HG03521 (cell line): Measurements from ENCODE around the gene SCAMP4.

Source experiments
- ATAC-seq: cut with Tn5 transposase; IDR thresholded peaks from one replicate; pipeline ENCODE4 v1.9.1; 2021; ENCODE audit warnings: mild to moderate bottlenecking, moderate library complexity; ENCODE audit not compliant: unreplicated experiment

The SCAMP4 gene

GRCh38 chr19:1954532-1954933 lies 49.3 kb downstream of the SCAMP4 start:
- no peak for ATAC-seq

GRCh38 chr19:1955171-1956121 lies 50.2 kb downstream of the SCAMP4 start:
- no peak for ATAC-seq

- ATAC-seq = no peak
Measured at GRCh38 chr19:1956122-1956494, 50.9 kb downstream of the SCAMP4 start.

GRCh38 chr19:1956868-1957492 lies 51.8 kb downstream of the SCAMP4 start:
- ATAC-seq = no peak

GRCh38 chr19:1957562-1958248 lies 52.5 kb downstream of the SCAMP4 start:
- no peak for ATAC-seq

GRCh38 chr19:1959928-1960589 lies 54.9 kb downstream of the SCAMP4 start:
- no peak for ATAC-seq

- no peak for ATAC-seq
Measured at GRCh38 chr19:1961000-1961883, 56.0 kb downstream of the SCAMP4 start.

- no peak for ATAC-seq
Measured at GRCh38 chr19:1962674-1963073, 57.5 kb downstream of the SCAMP4 start.

GRCh38 chr19:1967087-1967608 lies 61.9 kb downstream of the SCAMP4 start:
- no peak for ATAC-seq

- ATAC-seq = no peak
Measured at GRCh38 chr19:1968279-1969175, 63.3 kb downstream of the SCAMP4 start.

- no peak for ATAC-seq
Measured at GRCh38 chr19:1969176-1970002, 64.2 kb downstream of the SCAMP4 start.

- no peak for ATAC-seq
Measured at GRCh38 chr19:1970003-1970805, 65.0 kb downstream of the SCAMP4 start.

- no peak for ATAC-seq
Measured at GRCh38 chr19:1970806-1971502, 65.8 kb downstream of the SCAMP4 start.

GRCh38 chr19:1974381-1975161 lies 69.4 kb downstream of the SCAMP4 start:
- ATAC-seq = no peak

- ATAC-seq = no peak
Measured at GRCh38 chr19:1975162-1975480, 69.9 kb downstream of the SCAMP4 start.
